Activated CD4-positive, alpha-beta T cell treated with anti-CD3 and anti-CD28 coated beads for 36 hours (primary cell): ENCODE measurements around the gene SH2B3. TPM values are rescaled to one million over a fixed set of nuclear protein-coding genes. Genes with fewer than 3 reads are reported as not detected.

ENCODE experiments used
- ATAC-seq: fragments of 200-7000 bp; cut with Tn5 transposase; one replicate; pipeline ENCODE4 v1.10.0; 2021; ENCODE audit warnings: mild to moderate bottlenecking, moderate library complexity
- CTCF ChIA-PET: fragments of 350-600 bp; sonication (Branson Sonifier 250); formaldehyde crosslinking; loops from one replicate; lab custom pipeline; 2021; ENCODE audit warnings: antibody characterized with exemption; lab: Charles Lee
- POLR2A ChIA-PET: fragments of 350-600 bp; sonication (Branson Sonifier 250); formaldehyde crosslinking; loops from one replicate; lab custom pipeline; 2021; ENCODE audit warnings: antibody characterized with exemption, inconsistent platforms; lab: Charles Lee
- DNase-seq: peaks from one replicate; pipeline ENCODE4 v3.0.0-alpha.2; 2020
- H3K27ac Mint-ChIP-seq: one replicate; pipeline ENCODE4 v1.8.0; 2021; ENCODE audit warnings: mixed read lengths
- H3K27me3 Mint-ChIP-seq: one replicate; pipeline ENCODE4 v1.8.0; 2021; ENCODE audit warnings: mixed read lengths
- H3K36me3 Mint-ChIP-seq: one replicate; pipeline ENCODE4 v1.8.0; 2021; ENCODE audit warnings: low read depth, mixed read lengths
- H3K4me1 Mint-ChIP-seq: one replicate; pipeline ENCODE4 v1.8.0; 2021; ENCODE audit warnings: mixed read lengths
- H3K4me3 Mint-ChIP-seq: one replicate; pipeline ENCODE4 v1.8.0; 2021; ENCODE audit warnings: mild to moderate bottlenecking, moderate library complexity, mixed read lengths
- H3K9me3 Mint-ChIP-seq: one replicate; pipeline ENCODE4 v1.8.0; 2021; ENCODE audit warnings: low read depth, mixed read lengths
- intact Hi-C, 2 experiments: fragments of 100-400 bp; cut with DNase I in 1 of 2; cut with micrococcal nuclease in 1 of 2; formaldehyde crosslinking; loops; one replicate each; pipeline versions ENCODE4 v1.14.2 to v1.15.1; 2022 to 2024; cut with DNase I, micrococcal nuclease
- total RNA-seq, 2 experiments: library from RNA; stranded (reverse); gene quantifications; one replicate each; pipeline ENCODE4 v1.2.3, GENCODE V29; 2021

SH2B3 gene
- 10 to 100 TPM; 29.2 to 32.7 TPM for total RNA-seq

GRCh38 chr12:111405859-111406473 is at the start of gene SH2B3:
TSS of gene SH2B3 (plus strand) at chr12:111405923. CDS start at chr12:111418146, 12,223 bp downstream.
- Mint-ChIP-seq H3K27ac (peak within 1 kb of the TSS; percentile 96), H3K9me3 (no peaks in the 10 kb centered on the region), H3K4me1 (peaks cover 56% of the 10 kb centered on the region), H3K27me3 (no peaks in the 10 kb centered on the region), H3K36me3 (peaks cover 11% of the 10 kb centered on the region), H3K4me3 (peak within 1 kb of the TSS; percentile 94)
- POLR2A ChIA-PET = no interaction called here
- ATAC-seq (peak; percentile 17), DNase-seq (peak; percentile 89)
- CTCF ChIA-PET = interaction anchor here (3.2 to 24.4 kb wide), 2 partner anchors 28 to 46 kb away, joined by 10 to 890 read pairs; no protein-coding TSS in a partner anchor
- intact Hi-C loops = loop anchor here (1.0 to 10.0 kb wide), 17 partner anchors 24 to 1009 kb away; partner anchors contain the start of genes RAD9B (in 2 of the 2), VPS29 (in 2 of the 2), ATXN2 (in 1 of the 2) and BRAP (in 1 of the 2)

GRCh38 chr12:111359231-111359913 is 46.4 kb upstream of the SH2B3 start:
- DNase-seq (peak; percentile 80), ATAC-seq (peak; percentile 88)
- Mint-ChIP-seq H3K27ac (peak overlapping the region; percentile 14), H3K36me3 (no peaks in the 10 kb centered on the region), H3K9me3 (no peaks in the 10 kb centered on the region), H3K27me3 (peaks cover 10% of the 10 kb centered on the region), H3K4me3 (no peak overlapping the region), H3K4me1 (peaks cover 12% of the 10 kb centered on the region)
- CTCF ChIA-PET = interaction anchor here (0.9 to 1.4 kb wide), 4 partner anchors 37 to 472 kb away, joined by 3 to 5 read pairs (median 4); no protein-coding TSS in a partner anchor
- POLR2A ChIA-PET = no interaction called here
- intact Hi-C loops = no loop called here

GRCh38 chr12:111359914-111360276 is 45.8 kb upstream of the SH2B3 start:
- H3K27ac Mint-ChIP-seq = peak overlapping the region; percentile 14
- intact Hi-C loops = no loop called here
- peaks cover 10% of the 10 kb centered on the region for H3K27me3 Mint-ChIP-seq
- no peak overlapping the region for H3K4me3 Mint-ChIP-seq
- H3K4me1 Mint-ChIP-seq = peaks cover 12% of the 10 kb centered on the region
- ATAC-seq (peak; percentile 58), DNase-seq (no peak)
- H3K36me3 Mint-ChIP-seq = no peaks in the 10 kb centered on the region
- no peaks in the 10 kb centered on the region for H3K9me3 Mint-ChIP-seq
- ChIA-PET CTCF (interaction anchor here (1.3 to 1.4 kb wide), 3 partner anchors 37 to 92 kb away, joined by 4 to 5 read pairs (median 5); no protein-coding TSS in a partner anchor), POLR2A (no interaction called here)

- H3K9me3 Mint-ChIP-seq = no peaks in the 10 kb centered on the region
- ChIA-PET CTCF (interaction anchor here (1.4 kb wide), 1 partner anchor 92 kb away, joined by 4 read pairs; no protein-coding TSS in a partner anchor), POLR2A (no interaction called here)
- H3K4me1 Mint-ChIP-seq = peaks cover 12% of the 10 kb centered on the region
- H3K36me3 Mint-ChIP-seq = no peaks in the 10 kb centered on the region
- intact Hi-C loops = no loop called here
- no peak for ATAC-seq
- DNase-seq = no peak
- no peak overlapping the region for H3K27ac Mint-ChIP-seq
- no peak overlapping the region for H3K4me3 Mint-ChIP-seq
- H3K27me3 Mint-ChIP-seq = peaks cover 10% of the 10 kb centered on the region
Measured at GRCh38 chr12:111360325-111360930, 45.3 kb upstream of the SH2B3 start.

- DNase-seq (no peak), ATAC-seq (no peak)
- H3K9me3 Mint-ChIP-seq = no peaks in the 10 kb centered on the region
- no peak overlapping the region for H3K27ac Mint-ChIP-seq
- H3K4me3 Mint-ChIP-seq = no peak overlapping the region
- ChIA-PET CTCF (no interaction called here), POLR2A (no interaction called here)
- H3K27me3 Mint-ChIP-seq = peaks cover 10% of the 10 kb centered on the region
- peaks cover 12% of the 10 kb centered on the region for H3K4me1 Mint-ChIP-seq
- intact Hi-C loops = no loop called here
- no peaks in the 10 kb centered on the region for H3K36me3 Mint-ChIP-seq
Measured at GRCh38 chr12:111361073-111361716, 44.5 kb upstream of the SH2B3 start.

- Mint-ChIP-seq H3K27ac (no peak overlapping the region), H3K27me3 (peaks cover 10% of the 10 kb centered on the region), H3K9me3 (no peaks in the 10 kb centered on the region), H3K36me3 (no peaks in the 10 kb centered on the region), H3K4me3 (no peak overlapping the region), H3K4me1 (peaks cover 12% of the 10 kb centered on the region)
- POLR2A ChIA-PET = no interaction called here
- ATAC-seq = no peak
- DNase-seq = no peak
- intact Hi-C loops = no loop called here
- CTCF ChIA-PET = no interaction called here
Measured at GRCh38 chr12:111361717-111362576, 43.8 kb upstream of the SH2B3 start.

GRCh38 chr12:111362687-111363475 is 42.8 kb upstream of the SH2B3 start:
- Mint-ChIP-seq H3K4me3 (no peak overlapping the region), H3K27me3 (peaks cover 10% of the 10 kb centered on the region), H3K4me1 (peaks cover 18% of the 10 kb centered on the region), H3K9me3 (no peaks in the 10 kb centered on the region), H3K27ac (no peak overlapping the region), H3K36me3 (no peaks in the 10 kb centered on the region)
- CTCF ChIA-PET = interaction anchor here (1.4 kb wide), 1 partner anchor 89 kb away, joined by 3 read pairs; no protein-coding TSS in a partner anchor
- intact Hi-C loops = no loop called here
- DNase-seq = no peak
- POLR2A ChIA-PET = no interaction called here
- no peak for ATAC-seq

GRCh38 chr12:111363578-111363977 is 42.1 kb upstream of the SH2B3 start:
- ATAC-seq = no peak

GRCh38 chr12:111366075-111366474 is 39.6 kb upstream of the SH2B3 start:
- intact Hi-C loops = no loop called here
- Mint-ChIP-seq H3K27ac (no peak overlapping the region), H3K27me3 (no peaks in the 10 kb centered on the region), H3K9me3 (no peaks in the 10 kb centered on the region), H3K4me3 (no peak overlapping the region), H3K36me3 (no peaks in the 10 kb centered on the region), H3K4me1 (peaks cover 15% of the 10 kb centered on the region)
- ChIA-PET POLR2A (no interaction called here), CTCF (interaction anchor here (0.6 to 3.5 kb wide), 3 partner anchors 33 to 92 kb away, joined by 3 to 15 read pairs (median 3); no protein-coding TSS in a partner anchor)
- no peak for ATAC-seq
- no peak for DNase-seq

More at GRCh38 chr12:111363578-111363977, 42.1 kb upstream of the SH2B3 start:
- no peak for DNase-seq
- Mint-ChIP-seq H3K27ac (no peak overlapping the region), H3K9me3 (no peaks in the 10 kb centered on the region), H3K4me1 (peaks cover 22% of the 10 kb centered on the region), H3K36me3 (no peaks in the 10 kb centered on the region), H3K27me3 (peaks cover 10% of the 10 kb centered on the region), H3K4me3 (no peak overlapping the region)
- ChIA-PET POLR2A (no interaction called here), CTCF (interaction anchor here (1.4 kb wide), 1 partner anchor 88 kb away, joined by 3 read pairs; no protein-coding TSS in a partner anchor)
- intact Hi-C loops = no loop called here

GRCh38 chr12:111366583-111366982 is 39.1 kb upstream of the SH2B3 start:
- no peaks in the 10 kb centered on the region for H3K9me3 Mint-ChIP-seq
- intact Hi-C loops = no loop called here
- CTCF ChIA-PET = interaction anchor here (0.6 to 3.5 kb wide), 3 partner anchors 32 to 92 kb away, joined by 3 to 15 read pairs (median 3); no protein-coding TSS in a partner anchor
- no peak for DNase-seq
- no peaks in the 10 kb centered on the region for H3K36me3 Mint-ChIP-seq
- H3K27me3 Mint-ChIP-seq = no peaks in the 10 kb centered on the region
- no peak overlapping the region for H3K27ac Mint-ChIP-seq
- POLR2A ChIA-PET = no interaction called here
- H3K4me3 Mint-ChIP-seq = no peak overlapping the region
- ATAC-seq = no peak
- H3K4me1 Mint-ChIP-seq = peaks cover 15% of the 10 kb centered on the region
